GM19328 (cell line): ENCODE data around the gene ARF6.
"Not testable (repeated sequence)": the region's sequence is repeated elsewhere in the genome, so short reads cannot be mapped to it uniquely, and the experiment has no call there.

Source experiments
- ATAC-seq: cut with Tn5 transposase; IDR thresholded peaks from one replicate; pipeline ENCODE4 v1.9.1; 2021; ENCODE audit warnings: mild to moderate bottlenecking, moderate library complexity; ENCODE audit not compliant: unreplicated experiment

Gene ARF6

DNA sequence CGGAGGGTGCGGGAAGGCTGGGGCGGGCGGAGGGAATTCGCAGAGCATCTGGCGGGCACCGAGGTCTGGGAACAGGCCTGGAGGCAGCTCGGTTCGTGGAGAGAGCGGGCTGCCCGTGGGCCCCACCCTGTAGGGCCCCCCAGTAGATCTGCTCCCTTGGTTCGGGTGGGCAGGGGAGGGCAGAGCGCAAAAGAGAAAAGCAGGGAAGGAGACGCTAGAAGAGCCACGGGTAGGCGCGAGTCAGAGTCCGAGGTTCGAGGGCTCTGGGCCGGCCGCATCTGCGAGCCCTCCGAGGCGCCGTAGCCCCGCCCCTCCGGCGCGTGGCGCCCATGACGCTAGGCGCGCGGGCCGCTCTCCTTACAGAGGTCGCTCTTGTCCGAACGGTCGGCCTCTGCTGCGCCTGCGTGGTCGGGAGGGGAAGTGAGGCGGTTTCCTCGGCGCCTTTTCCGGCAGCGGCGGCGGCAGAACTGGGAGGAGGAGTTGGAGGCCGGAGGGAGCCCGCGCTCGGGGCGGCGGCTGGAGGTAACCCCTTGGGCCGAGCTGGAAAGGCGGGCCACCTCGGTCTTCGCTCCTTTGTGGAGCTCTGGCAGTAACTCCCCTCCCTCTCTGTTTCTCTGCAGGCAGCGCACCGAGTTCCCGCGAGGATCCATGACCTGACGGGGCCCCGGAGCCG is at the start of gene ARF6:
ARF6 (plus strand) TSS at position 447 of the 673 bp plus-strand sequence. CDS start 655 bp downstream, outside the sequence.
- ATAC-seq = peak; percentile 90

DNA sequence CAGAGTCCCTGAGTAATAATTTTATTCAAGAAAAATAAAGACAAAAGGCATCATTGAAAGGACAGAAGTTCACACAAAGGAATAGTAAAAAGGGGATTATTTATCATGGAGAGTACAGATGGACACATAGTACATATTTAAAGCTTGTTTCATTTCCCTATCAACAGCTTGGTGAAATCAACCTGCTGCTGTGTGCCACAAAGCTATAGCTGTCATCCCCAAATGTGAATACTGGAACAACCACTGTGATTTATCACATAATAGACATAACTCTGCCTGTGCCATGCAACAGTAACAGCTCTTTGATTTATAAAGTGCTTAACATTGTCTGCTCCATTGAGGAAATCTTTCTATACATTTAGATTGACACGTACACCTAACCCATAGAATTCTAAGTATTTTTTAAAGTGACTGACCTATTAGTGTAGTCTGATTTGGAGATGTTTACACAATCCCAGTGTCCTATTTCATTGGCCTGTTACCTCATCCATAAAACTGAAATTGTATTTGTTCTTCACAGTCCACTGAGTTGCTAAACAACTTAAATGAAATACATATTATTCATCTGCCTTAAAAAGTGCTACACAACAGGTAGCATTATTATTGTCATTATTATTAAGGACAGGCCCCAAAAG is 43.6 kb upstream of the ARF6 start:
- ATAC-seq = no peak

DNA sequence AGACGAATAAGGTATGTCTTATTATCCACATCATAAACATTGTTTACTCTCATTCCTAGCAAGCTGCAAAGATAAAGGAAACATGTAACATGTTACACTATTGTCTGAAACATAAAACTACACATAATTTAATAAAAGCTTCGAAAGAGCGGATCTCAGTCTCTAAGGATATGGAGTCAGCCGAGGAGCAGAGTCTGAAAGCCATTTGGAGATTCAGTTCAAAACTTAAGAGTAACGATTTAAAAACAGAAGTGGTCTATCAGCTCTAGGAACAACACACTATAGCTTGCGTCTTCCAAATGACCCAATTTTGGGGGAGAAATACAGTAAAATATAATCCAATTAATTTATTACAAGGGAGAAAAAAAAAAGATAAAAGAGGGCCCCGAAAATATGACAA is 41.1 kb upstream of the ARF6 start:
- no peak for ATAC-seq

DNA sequence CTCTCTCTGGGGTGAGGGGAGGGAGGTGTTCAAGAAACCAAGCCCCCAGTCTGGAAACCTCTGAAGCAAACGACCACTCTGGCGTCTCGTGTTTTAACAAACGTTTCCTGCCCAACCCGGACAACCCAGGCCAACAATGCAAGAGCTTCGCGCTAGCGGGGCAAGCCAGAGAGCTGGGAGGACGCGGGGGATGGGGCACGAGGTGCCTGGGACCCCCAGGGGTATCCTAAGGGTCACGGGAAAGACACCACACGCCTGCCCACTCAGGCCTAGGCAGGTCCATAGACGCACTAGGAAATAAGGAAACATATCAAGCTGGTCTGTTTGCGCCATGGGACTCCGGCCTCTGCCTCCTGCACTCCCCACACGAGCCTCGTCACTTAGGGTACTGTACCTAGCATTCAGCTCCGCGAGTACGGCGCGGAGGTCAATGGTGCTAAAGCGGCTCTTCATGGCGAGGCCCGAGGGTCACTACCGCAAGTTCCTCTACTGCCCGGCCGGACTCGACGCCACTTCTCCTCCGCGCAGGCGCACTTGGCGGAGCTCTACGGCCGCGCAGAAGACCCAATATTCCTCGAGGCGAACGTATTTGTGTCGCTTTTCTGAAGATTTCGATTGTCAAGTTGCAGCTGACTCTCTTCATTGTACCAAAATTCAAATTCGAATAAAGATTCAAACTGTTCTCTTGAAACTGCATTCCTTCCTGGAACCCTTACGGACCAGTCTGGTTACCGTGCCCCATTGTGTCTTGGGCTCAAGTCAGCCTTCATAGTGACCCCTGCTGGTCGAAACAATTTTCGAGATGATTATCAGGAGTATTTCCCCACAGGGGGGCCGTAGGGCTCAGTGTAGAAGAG is 40.4 kb upstream of the ARF6 start, which contains the start of gene NEMF:
NEMF (minus strand) TSS at position 488 of the 857 bp plus-strand sequence; CDS start at position 453, 35 bp downstream.
- ATAC-seq = peak; percentile 75

DNA sequence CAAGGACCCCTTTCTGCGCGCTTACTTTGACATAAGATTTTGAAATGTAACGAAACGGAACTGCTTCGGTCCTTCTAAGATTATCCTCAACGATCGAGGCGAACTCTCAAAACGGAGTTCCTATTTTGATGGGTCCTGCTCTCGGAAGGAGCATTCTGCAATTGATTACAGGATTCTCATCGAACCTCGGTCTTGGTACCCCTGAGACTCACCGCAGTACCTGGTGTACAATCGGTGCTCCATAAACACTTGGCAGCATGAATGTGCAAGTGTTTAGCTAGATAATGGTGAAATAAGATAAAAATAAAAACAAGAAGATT is 39.8 kb upstream of the ARF6 start:
- ATAC-seq = peak; percentile 14

DNA sequence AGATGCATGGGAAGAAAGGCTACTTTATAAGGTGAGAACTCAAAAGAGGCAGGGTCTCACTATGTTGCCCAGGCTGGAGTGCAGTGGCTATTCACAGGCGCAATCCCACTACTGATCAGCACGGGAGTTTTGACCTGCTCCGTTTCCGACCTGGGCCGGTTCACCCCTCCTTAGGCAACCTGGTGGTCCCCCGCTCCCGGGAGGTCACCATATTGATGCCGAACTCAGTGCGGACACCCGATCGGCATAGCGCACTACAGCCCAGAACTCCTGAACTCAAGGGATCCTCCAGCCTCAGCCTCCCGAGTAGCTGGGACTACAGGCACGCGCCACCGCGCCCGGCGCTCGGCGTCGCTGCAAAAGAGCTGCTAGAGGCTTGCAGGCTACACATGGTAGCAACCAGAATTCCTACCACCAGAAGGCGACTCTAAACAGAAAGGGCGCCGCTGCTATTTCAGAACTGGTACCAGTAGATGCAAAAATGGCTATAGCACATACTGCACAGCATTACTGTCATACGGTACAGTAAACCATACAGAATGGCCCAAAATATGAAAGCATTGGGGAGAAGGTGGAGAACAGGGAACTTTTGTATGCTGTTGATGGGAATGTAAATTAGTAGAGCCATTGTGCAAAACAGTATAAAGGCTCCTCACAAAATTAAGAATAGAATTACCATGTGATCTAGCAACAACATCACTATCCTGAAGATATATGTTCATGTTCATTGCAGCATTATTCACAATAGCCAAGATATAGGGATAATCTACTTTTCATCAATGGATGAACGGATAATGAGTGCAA is 39.1 kb upstream of the ARF6 start:
- no peak for ATAC-seq

DNA sequence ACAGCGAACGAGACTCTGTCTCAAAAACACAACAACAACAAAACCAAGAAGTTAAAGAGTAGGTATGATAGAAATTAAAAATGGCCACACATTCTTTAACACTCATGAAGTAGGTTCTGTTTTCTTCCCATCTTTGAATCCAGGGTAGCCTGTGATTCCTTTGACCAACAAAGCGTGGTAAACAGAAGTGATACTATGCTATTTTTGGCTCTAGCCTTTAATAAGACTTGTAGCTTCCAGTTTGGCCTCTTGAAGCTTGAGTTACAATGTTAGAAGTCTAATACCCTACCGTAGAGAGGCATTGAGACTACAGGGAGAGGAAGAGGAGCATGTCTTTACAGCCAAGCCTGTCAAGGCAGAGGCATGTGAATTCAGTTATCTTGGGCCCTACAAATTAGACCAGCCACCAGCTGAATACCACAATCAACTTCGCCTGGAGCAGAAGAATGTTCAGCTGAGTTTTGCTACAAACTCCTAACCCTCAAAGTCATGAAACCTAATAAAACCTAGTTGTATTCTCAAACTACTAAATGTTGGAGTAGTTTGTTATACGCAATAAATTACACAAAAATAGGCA is 35.4 kb upstream of the ARF6 start:
- no peak for ATAC-seq

DNA sequence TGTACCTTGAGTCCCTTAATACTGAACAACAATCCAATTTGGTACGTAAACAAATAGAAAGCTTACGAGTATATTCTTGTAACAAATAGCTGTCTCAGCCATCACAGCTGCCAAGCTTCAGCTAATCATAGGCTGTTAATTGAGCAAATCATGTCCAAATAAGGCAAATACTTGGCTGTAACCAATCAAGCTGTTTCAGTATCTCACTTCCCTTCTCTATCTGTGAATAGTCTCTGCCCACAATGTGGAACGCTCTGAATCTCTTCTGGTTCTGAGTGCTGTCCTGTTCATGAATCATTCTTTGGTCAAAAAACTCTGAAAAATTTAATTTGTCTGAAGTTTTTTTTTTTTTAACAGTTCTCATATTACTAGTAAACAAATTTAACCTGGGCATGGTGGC is 34.5 kb upstream of the ARF6 start:
- ATAC-seq = no peak

GRCh38 chr14:49860988-49861698 is 31.7 kb upstream of the ARF6 start:
- no peak for ATAC-seq

GRCh38 chr14:49861699-49862088 is 31.2 kb upstream of the ARF6 start:
- ATAC-seq = no peak

GRCh38 chr14:49862089-49862673 is 30.7 kb upstream of the ARF6 start:
- ATAC-seq = peak; percentile 11

- ATAC-seq = no peak
Measured at GRCh38 chr14:49863487-49864281, 29.2 kb upstream of the ARF6 start.

- no peak for ATAC-seq
Measured at GRCh38 chr14:49865431-49865859, 27.4 kb upstream of the ARF6 start.

- ATAC-seq = peak; percentile 92
Measured at GRCh38 chr14:49867831-49868719, 24.8 kb upstream of the ARF6 start.

- ATAC-seq = no peak
Measured at GRCh38 chr14:49868720-49869114, 24.2 kb upstream of the ARF6 start.

DNA sequence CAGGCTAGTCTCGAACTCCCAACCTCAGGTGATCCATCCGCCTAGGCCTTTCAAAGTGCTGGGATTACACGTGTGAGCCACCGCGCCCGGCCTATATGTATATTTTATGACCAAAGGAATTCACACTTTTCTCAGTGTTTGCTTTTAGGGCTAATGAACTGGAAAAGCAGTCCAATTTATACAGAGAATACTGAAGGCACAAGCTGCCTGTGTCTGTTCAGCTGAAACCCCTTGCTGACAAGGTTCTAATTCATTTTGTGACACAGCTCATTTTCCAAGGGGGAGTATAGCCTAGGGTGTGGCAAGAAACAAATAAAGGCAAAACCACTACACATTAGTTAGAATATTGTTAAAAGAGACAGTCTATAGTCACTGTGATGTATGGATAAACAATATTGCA is 22.0 kb upstream of the ARF6 start:
- no peak for ATAC-seq

DNA sequence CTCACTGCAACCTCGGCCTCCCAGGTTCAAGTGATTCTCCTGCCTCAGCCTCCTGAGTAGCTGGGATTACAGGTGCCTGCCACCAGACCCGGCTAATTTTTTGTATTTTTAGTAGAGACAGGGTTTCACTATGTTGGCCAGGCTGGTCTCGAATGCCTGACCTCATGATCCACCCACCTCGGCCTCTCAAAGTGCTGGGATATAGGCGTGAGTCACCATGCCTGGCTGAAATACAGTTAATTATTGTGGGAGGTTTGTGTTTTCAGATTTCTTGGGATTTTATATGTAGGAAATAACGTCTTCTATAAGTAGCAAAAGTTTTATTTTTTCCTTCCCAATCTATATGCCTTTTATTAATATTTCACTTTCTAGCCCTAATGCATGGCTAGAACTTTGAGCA is 19.3 kb upstream of the ARF6 start:
- ATAC-seq = not testable (repeated sequence)
